GM18508 (cell line): Measurements from ENCODE around the gene MT4.

ENCODE experiments used
- ATAC-seq: cut with Tn5 transposase; IDR thresholded peaks from one replicate; pipeline ENCODE4 v1.9.1; 2021; ENCODE audit warnings: moderate number of reproducible peaks; ENCODE audit not compliant: insufficient read depth, unreplicated experiment

Gene MT4

GRCh38 chr16:56564793-56565477 lies at the start of gene MT4:
MT4 (plus strand) TSS chr16:56565073; CDS start chr16:56565129, 56 bp downstream.
- no peak for ATAC-seq

- ATAC-seq: no peak
Observed at GRCh38 chr16:56515665-56516064, 49.2 kb upstream of the MT4 start.

DNA sequence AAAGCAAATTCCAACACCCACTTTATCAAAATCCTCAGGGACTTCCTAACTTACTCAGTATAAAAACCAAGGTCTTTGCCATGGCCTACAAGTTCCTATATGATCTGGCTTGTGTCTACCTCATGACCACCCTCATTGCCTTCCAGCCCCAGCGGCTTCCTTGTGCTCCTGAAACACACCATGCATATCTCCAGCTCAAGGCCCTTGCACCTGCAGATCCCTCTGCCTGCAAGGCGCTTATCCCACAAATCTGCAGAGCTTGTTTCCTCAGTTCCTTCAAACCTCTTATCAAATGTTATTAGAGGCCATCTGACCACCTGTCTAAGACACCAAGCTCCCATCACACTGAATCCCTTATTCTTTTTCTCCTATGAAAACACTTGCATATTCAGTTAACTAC lies 47.7 kb upstream of the MT4 start:
- no peak for ATAC-seq

GRCh38 chr16:56518425-56518824 lies 46.4 kb upstream of the MT4 start:
- ATAC-seq: no peak

DNA sequence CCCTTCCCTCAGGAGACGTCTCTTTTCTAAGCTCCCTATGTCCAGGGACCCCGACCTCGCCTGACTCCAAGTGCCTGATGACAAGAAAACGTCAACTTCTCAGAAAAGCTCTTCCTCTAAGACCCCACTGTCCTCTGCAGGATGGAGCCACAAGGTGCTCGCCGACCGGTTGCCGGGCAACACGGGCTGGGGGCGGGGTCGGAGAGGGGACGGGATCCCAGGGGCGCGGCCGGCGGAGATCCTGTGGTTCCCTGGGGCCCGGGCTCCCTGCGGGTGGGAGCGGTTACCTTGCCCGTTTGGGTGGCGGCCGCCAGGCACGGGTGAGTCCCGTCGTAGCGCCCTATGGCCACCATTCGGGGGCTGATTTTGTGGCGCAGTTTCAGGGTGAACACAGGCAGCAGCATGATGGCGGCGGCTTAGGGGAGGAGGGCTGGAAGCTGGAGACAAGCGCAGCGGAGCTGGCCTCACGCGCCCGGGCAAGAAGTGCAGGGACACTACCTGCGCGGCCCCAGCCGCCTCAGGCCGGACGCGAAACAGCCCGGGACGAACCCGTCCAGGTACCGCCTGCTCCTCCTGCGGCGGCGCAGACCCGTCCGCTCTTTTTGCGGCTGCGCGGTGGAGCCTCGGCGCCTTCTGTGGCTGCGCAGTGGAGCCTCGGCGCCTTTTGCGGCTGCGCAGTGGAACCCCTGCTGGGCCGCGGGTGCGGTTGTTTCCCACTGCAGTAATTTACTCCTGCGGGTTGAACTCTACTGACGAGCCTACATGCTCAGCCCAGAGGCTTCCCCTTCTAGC lies 45.2 kb upstream of the MT4 start, which contains the start of gene BBS2:
Gene BBS2 (minus strand): TSS at position 566 of the 792 bp plus-strand sequence. CDS start 162 bp downstream, at position 404.
- ATAC-seq: no peak

DNA sequence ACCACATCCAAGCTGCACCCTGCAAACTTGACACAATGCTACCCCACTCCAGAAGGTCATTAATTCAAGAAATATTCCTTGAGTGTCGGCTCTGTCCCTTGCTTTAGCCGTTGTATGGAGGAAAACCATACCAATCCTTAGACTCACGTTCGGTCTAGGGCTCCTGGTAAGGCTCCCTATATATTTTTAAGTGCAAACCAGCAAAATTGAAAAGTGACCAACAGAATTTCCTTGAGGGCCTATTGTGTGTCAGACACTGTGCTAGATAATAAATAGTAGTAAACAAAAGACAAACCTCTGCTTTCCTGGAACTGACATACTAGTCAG lies 44.7 kb upstream of the MT4 start:
- ATAC-seq: no peak

DNA sequence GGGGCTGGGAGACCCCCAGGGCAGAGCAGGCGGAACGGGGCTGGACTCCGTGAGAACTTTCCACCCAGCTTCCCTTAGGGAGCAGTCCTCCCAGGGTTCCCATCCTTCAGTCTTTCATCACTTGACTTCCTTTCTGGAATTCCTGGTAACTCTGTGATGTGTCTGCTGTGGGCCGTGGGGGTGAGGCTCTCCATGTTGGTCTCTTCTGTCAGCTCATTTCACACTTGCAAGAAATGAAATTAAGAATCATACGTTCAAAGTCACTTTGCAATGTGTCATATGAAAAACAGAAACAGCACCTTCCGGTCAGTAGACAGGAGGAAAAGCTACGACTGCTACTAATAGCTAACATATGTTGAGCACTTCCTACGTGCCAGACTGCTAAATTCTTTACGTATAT lies 39.6 kb upstream of the MT4 start:
- no peak for ATAC-seq

GRCh38 chr16:56530872-56531271 lies 34.0 kb upstream of the MT4 start:
- no peak for ATAC-seq

- ATAC-seq: no peak
Observed at GRCh38 chr16:56532714-56533113, 32.2 kb upstream of the MT4 start.

DNA sequence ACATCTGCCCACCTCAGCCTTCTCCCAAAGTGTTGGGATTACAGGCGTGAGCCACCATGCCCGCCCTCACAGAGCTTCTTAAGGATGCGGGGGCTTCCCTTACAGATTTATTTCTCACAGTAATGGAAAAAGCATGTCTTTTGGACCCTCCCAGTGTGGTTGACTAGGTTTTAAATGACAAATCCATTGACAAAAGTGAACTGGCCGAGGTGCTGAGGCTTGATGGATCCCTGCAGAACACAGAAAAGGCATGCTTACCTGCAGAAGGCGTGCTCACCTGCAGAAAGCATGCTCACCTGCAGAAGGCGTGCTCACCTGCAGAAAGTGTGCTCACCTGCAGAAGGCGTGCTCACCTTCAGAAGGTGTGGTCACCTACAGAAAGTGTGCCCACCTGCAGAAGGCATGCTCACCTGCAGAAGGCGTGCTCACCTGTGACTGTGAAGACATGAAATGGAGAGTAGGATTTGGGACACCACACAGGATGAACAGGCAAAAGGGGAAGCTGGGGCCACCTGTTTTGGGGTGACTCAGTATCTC lies 30.0 kb upstream of the MT4 start:
- no peak for ATAC-seq

DNA sequence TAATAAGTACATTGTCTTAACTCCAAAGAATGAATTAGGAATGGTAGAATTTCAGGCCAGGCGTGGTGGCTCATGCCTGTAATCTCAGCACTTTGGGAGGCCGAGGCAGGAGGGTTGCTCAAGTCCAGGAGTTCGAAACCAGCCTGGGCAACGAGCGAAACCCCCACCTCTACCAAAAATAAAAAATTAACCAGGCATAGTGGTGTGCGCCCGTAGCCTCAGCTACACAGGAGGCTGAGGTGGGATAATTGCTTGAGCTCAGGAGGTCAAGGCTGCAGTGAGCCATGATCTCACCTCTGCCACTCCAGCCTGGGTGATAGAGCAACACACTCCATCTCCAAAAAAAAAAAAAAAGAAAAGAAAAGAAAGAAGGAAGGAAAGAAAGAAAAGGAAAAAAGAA lies 26.5 kb upstream of the MT4 start:
- no peak for ATAC-seq

- ATAC-seq: no peak
Observed at GRCh38 chr16:56539656-56540055, 25.2 kb upstream of the MT4 start.

DNA sequence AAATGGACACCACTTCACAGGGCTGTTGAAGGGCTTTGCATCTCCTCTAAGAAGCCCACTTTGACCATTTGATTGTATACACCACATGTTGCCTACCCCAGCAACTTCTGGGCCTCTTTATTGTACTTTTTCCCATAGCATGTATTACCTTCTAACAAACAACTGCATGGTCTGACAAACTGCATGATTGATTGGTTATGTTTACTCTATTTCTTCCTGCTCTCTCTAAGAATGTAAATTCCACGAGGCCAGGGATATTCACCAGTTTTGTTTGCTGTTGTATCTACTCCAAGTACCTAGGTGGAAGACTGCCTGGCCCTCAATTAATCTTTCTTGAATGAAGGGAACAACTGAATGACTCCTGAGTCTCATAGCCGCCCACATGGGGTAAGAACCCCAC lies 22.8 kb upstream of the MT4 start:
- ATAC-seq: no peak

GRCh38 chr16:56547120-56547948 lies 17.5 kb upstream of the MT4 start:
- no peak for ATAC-seq

- ATAC-seq: no peak
Observed at GRCh38 chr16:56547949-56548567, 16.8 kb upstream of the MT4 start.

GRCh38 chr16:56549161-56549560 lies 15.7 kb upstream of the MT4 start:
- no peak for ATAC-seq

- no peak for ATAC-seq
Observed at GRCh38 chr16:56549744-56550385, 15.0 kb upstream of the MT4 start.

- no peak for ATAC-seq
Observed at GRCh38 chr16:56551796-56552738, 12.8 kb upstream of the MT4 start.

- ATAC-seq: no peak
Observed at GRCh38 chr16:56554441-56554840, 10.4 kb upstream of the MT4 start.
